Pancreas (tissue), 10 donors: ENCODE results near the gene ORM2. TPM values are rescaled to one million over a fixed set of nuclear protein-coding genes. Genes with fewer than 3 reads are reported as not detected.

Experiments used
- ATAC-seq, 4 donors: fragments of 200-7000 bp; cut with Tn5 transposase; one replicate each; pipeline versions ENCODE4 v1.8.0 to v1.9.1; 2020; ENCODE audit warnings: mild to moderate bottlenecking in 4 of 4, moderate library complexity in 4 of 4
- DNase-seq, 6 donors: peaks; one replicate each; pipeline ENCODE4 v3.0.0-alpha.2; 2020
- FAIRE-seq: peaks from 2 replicates; lab custom pipeline; 2012; peaks lifted over from hg19 to GRCh38; lab: Jason Lieb, UNC
- H3K27ac ChIP-seq, 4 donors: fragments of 200-600 bp; sonication (generic); 1 replicate in 3 of 4; 2 replicates in 1 of 4; pipeline versions ENCODE4 v1.5.0 to v1.8.0; 2020
- H3K27me3 ChIP-seq, 4 donors: fragments of 200-600 bp; one replicate each; pipeline ENCODE4 v1.8.0; 2021
- H3K36me3 ChIP-seq, 3 donors: fragments of 200-600 bp; sonication (generic) in 1 of 3; one replicate each; pipeline versions ENCODE4 v1.5.0 to v1.8.0; 2020 to 2021
- H3K4me1 ChIP-seq, 3 donors: fragments of 200-600 bp; one replicate each; pipeline ENCODE4 v1.8.0; 2021
- H3K4me3 ChIP-seq, 4 donors: fragments of 200-600 bp; sonication (generic) in 2 of 4; one replicate each; pipeline versions ENCODE4 v1.5.0 to v1.8.0; 2020 to 2021
- H3K9me3 ChIP-seq, 4 donors: fragments of 200-600 bp; one replicate each; pipeline ENCODE4 v1.8.0; 2021
- CTCF ChIP-seq, 4 donors: fragments of 200-600 bp; sonication (generic) in 3 of 4; IDR thresholded peaks; one replicate each; pipeline versions ENCODE4 v1.5.0 to v1.8.0; 2021; ENCODE audit warnings: antibody characterized with exemption in 4 of 4
- WGBS, 2 donors: extraction: QIAGEN DNeasy Blood & Tissue Kit; methylation state at CpG; one replicate each; pipeline ENCODE4 v1.1.7; 2013; 5-methylcytosine and 5-hydroxymethylcytosine counted together
- intact Hi-C, 3 donors: fragments of 100-400 bp; cut with DNase I; formaldehyde crosslinking; loops; one replicate each; pipeline versions ENCODE4 v1.11.1 to v1.14.2; 2022
- polyA plus RNA-seq, 2 donors: library from polyadenylated mRNA; stranded (reverse); fragments of 200-250 nt; gene quantifications; one replicate each; pipeline ENCODE4 v1.2.3, GENCODE V29; 2013
- total RNA-seq, 6 donors: library from RNA; stranded (reverse); fragmentation: NEBNext Ultra II Directional in 4 of 6; extraction: Animal tissue kit (Norgen Biotek cat#: 25700) in 4 of 6; gene quantifications; one replicate each; pipeline versions ENCODE4 v1.2.1 to v1.2.4, GENCODE V29; 2021 to 2023
- donor health status: healthy with polysubstance abuse.
- donor health status: DM: no; HTN: no; CAD: no; lungs with moderate emphysema.
- donor health status: DM: no; HTN: no; CAD: no.
- donor health status: control.
- donor health status: control.
- donor health status: Bipolar disorder and iron deficiency.
- donor health status: DM: yes; HTN: yes; CAD: no.
- donor health status: DM: no; HTN: no; CAD: no.
- donor health status: DM: no; HTN: no; CAD: no.
- donor health status: DM: yes; HTN: yes; CAD: no.

The ORM2 gene
- total and polyA plus RNA-seq, 8 donors = 0.12 to 3.1 (median 0.50) TPM; not detected in 4

GRCh38 chr9:114357911-114358328 is 28.3 kb downstream of the ORM2 start:
- H3K27me3 ChIP-seq = no peaks in the 10 kb centered on the region
- H3K4me3 ChIP-seq = no peak overlapping the region
- no peak overlapping the region for H3K27ac ChIP-seq
- 92 to 96% methylated on average over 7 to 9 of the region's 9 CpGs for WGBS, 2 donors
- no peak for TF ChIP-seq CTCF (IDR thresholded peaks at IDR 0.05)
- FAIRE-seq (no peak), ATAC-seq (no peak), DNase-seq (peak in 1 of 6 donors; percentile 32)
- intact Hi-C loops = no loop called here
- no peaks in the 10 kb centered on the region for H3K9me3 ChIP-seq
- peaks cover 0 to 22% (median 5%) of the 10 kb centered on the region in 3 donors for H3K36me3 ChIP-seq
- H3K4me1 ChIP-seq = no peaks in the 10 kb centered on the region

- intact Hi-C loops = no loop called here
- ATAC-seq (no peak), DNase-seq (peak in 1 of 6 donors; percentile 23), FAIRE-seq (no peak)
- no peaks in the 10 kb centered on the region for H3K27me3 ChIP-seq
- 92% methylated on average over 7 of the region's 7 CpGs for WGBS, 2 donors
- H3K27ac ChIP-seq = no peak overlapping the region
- no peak for TF ChIP-seq CTCF (IDR thresholded peaks at IDR 0.05)
- H3K4me3 ChIP-seq = no peak overlapping the region
- H3K9me3 ChIP-seq = no peaks in the 10 kb centered on the region
- peaks cover 0 to 22% (median 5%) of the 10 kb centered on the region in 3 donors for H3K36me3 ChIP-seq
- H3K4me1 ChIP-seq = no peaks in the 10 kb centered on the region
Observed at GRCh38 chr9:114359801-114360200, 30.1 kb downstream of the ORM2 start.

GRCh38 chr9:114361542-114361941 is 31.9 kb downstream of the ORM2 start:
- no peak for DNase-seq
- FAIRE-seq = no peak
- no peak for ATAC-seq
- H3K4me1 ChIP-seq = no peaks in the 10 kb centered on the region
- peaks cover 0 to 22% (median 5%) of the 10 kb centered on the region in 3 donors for H3K36me3 ChIP-seq
- TF ChIP-seq CTCF (IDR thresholded peaks at IDR 0.05) = no peak
- no peaks in the 10 kb centered on the region for H3K9me3 ChIP-seq
- H3K4me3 ChIP-seq = no peak overlapping the region
- no peaks in the 10 kb centered on the region for H3K27me3 ChIP-seq
- H3K27ac ChIP-seq = no peak overlapping the region
- WGBS, 2 donors = 91 to 96% methylated on average over 7 of the region's 7 CpGs
- intact Hi-C loops = no loop called here

GRCh38 chr9:114362394-114362793 is 32.7 kb downstream of the ORM2 start:
- peaks cover 0 to 22% (median 5%) of the 10 kb centered on the region in 3 donors for H3K36me3 ChIP-seq
- TF ChIP-seq CTCF (IDR thresholded peaks at IDR 0.05) = no peak
- H3K27ac ChIP-seq = no peak overlapping the region
- intact Hi-C loops = no loop called here
- no peak for FAIRE-seq
- no peak for ATAC-seq
- DNase-seq = no peak
- H3K27me3 ChIP-seq = no peaks in the 10 kb centered on the region
- no peaks in the 10 kb centered on the region for H3K9me3 ChIP-seq
- WGBS, 2 donors = 84 to 86% methylated on average over 12 of the region's 12 CpGs
- no peaks in the 10 kb centered on the region for H3K4me1 ChIP-seq
- H3K4me3 ChIP-seq = no peak overlapping the region

GRCh38 chr9:114363424-114363823 is 33.8 kb downstream of the ORM2 start:
- WGBS, 2 donors = 50 to 54% methylated on average over 2 of the region's 2 CpGs

More at GRCh38 chr9:114363424-114363823, 33.8 kb downstream of the ORM2 start:
- no peak for ATAC-seq
- no peaks in the 10 kb centered on the region for H3K9me3 ChIP-seq
- intact Hi-C loops = no loop called here
- no peaks in the 10 kb centered on the region for H3K4me1 ChIP-seq
- no peak for FAIRE-seq
- H3K27me3 ChIP-seq = no peaks in the 10 kb centered on the region
- peaks cover 0 to 17% (median under 1%) of the 10 kb centered on the region in 3 donors for H3K36me3 ChIP-seq
- no peak for DNase-seq
- TF ChIP-seq CTCF (IDR thresholded peaks at IDR 0.05) = no peak
- no peak overlapping the region for H3K4me3 ChIP-seq
- no peak overlapping the region for H3K27ac ChIP-seq
